Measurements from ENCODE around the gene NCAPG2. TPM values are rescaled to one million over a fixed set of nuclear protein-coding genes. Genes with fewer than 3 reads are reported as not detected.

NCAPG2 gene
- total RNA-seq, 1 experiment from 2014 or later: 99.4 TPM

DNA sequence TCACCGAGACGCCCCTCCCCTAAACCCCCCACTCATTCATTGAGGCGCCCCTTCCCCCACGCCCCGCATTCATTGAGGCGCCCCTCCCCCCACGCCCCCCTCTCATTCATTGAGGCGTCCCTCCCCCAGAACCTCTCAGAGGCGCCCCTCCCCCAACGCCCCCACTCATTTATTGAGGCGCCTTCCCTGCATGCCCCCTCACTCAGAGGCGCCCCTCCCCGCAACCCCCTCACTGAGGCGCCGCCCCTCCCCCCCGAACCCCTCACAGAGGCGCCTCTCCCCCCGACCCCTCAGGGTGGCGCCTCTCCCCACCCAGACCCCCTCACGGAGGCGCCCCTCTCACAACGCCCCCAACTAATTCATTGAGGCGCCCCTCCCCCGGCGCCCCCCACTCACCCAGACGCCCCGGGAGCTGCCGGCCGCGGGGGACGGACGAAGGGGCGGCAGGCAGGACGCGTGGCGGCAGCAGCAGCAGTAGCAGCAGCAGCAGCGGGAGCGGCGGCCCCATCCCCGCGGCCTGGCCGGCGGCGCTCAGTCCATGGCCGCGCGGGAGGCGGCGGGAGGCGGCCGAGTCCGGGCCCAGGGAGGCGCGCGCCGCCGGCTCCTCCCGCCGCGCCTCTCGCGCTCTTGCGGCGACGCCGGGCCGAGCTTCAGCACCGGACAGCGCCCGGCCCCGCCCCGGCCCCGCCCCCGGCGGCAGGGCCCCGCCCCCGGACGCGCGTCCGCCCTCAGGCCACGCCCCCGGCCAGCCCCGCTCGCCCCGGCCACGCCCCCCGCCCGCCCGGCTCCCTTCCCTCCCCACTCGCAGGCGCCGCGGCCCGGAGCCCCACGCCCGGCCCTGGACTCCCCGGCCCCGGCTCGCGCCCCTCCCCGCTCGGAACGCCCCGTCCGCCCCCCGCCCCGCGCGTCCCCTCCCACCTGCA is 117.2 kb downstream of the NCAPG2 start, which contains the start of gene PTPRN2:
Gene PTPRN2 (minus strand): TSS at position 662 of the 923 bp plus-strand sequence.
- WGBS (ENCODE audit: extremely low coverage, insufficient read length, low lambda C conversion rate): no CpG with 5 or more reads among the region's 110 CpGs
- Mint-ChIP-seq H3K27ac (no peak within 1 kb of the TSS), H3K9me3 (no peaks in the 10 kb centered on the region; a peak in 1 of 5 replicates), H3K36me3 (ENCODE audit: insufficient read depth in 1 of 3, low read depth in 3 of 3) (no peaks in the 10 kb centered on the region; a peak in 1 of 7 replicates), H3K27me3 (ENCODE audit: low read depth) (peaks cover 40% of the 10 kb centered on the region), H3K4me1 (peaks cover 16 to 35% of the 10 kb centered on the region in 2 experiments), H3K4me3 (peak within 1 kb of the TSS; percentile 49 to 82)
- H4K20me1 ChIP-seq (ENCODE audit: control insufficient read depth, insufficient read depth, insufficient read length): no peaks in the 10 kb centered on the region
- no peak within 1 kb of the TSS for H2BK15ac ChIP-seq (ENCODE audit: low read depth, low read length)
- H3K23me2 ChIP-seq (ENCODE audit: insufficient read length, low read depth, low read length, poor library complexity, severe bottlenecking): peaks cover 3% of the 10 kb centered on the region
- no peak within 1 kb of the TSS for H4K8ac ChIP-seq (replicated peaks; ENCODE audit: insufficient read length, low read depth, low read length)
- peak within 1 kb of the TSS; percentile 19 for H3K4me2 ChIP-seq (ENCODE audit: insufficient read depth, insufficient read length, low read length)
- no peak within 1 kb of the TSS for H3K4ac ChIP-seq (ENCODE audit: low read depth, low read length)
- no peak within 1 kb of the TSS; the same call in 1 of the 2 replicates for H3K14ac ChIP-seq (ENCODE audit: insufficient read depth, low read length)
- peak; percentile 66 for DNase-seq
- H3K9ac ChIP-seq (ENCODE audit: extremely low read depth, insufficient read length, low read length): no peak within 1 kb of the TSS
- no peak within 1 kb of the TSS for H3K18ac ChIP-seq (ENCODE audit: insufficient read length, low read depth, low read length)
- H2BK12ac ChIP-seq (ENCODE audit: insufficient read length, low read depth, low read length): no peak within 1 kb of the TSS
- TF ChIP-seq, protein P1, sequence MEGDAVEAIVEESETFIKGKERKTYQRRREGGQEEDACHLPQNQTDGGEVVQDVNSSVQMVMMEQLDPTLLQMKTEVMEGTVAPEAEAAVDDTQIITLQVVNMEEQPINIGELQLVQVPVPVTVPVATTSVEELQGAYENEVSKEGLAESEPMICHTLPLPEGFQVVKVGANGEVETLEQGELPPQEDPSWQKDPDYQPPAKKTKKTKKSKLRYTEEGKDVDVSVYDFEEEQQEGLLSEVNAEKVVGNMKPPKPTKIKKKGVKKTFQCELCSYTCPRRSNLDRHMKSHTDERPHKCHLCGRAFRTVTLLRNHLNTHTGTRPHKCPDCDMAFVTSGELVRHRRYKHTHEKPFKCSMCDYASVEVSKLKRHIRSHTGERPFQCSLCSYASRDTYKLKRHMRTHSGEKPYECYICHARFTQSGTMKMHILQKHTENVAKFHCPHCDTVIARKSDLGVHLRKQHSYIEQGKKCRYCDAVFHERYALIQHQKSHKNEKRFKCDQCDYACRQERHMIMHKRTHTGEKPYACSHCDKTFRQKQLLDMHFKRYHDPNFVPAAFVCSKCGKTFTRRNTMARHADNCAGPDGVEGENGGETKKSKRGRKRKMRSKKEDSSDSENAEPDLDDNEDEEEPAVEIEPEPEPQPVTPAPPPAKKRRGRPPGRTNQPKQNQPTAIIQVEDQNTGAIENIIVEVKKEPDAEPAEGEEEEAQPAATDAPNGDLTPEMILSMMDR (conservative IDR thresholded peaks at IDR 0.05): no peak
- H3K27ac ChIP-seq (ENCODE audit: insufficient read length, low read depth, low read length): no peak within 1 kb of the TSS
- no peak within 1 kb of the TSS for H3T11ph ChIP-seq (ENCODE audit: low read length)
- H3K27me3 ChIP-seq (ENCODE audit: insufficient read depth, low read length): peaks cover 43% of the 10 kb centered on the region; the same call in 1 of the 2 replicates
- no peak within 1 kb of the TSS for H2AFZ ChIP-seq (ENCODE audit: low read length)
- no peak within 1 kb of the TSS for H4K5ac ChIP-seq (ENCODE audit: insufficient read length, low read depth, low read length)
- H4K91ac ChIP-seq (ENCODE audit: insufficient read length, low read depth, low read length): no peak within 1 kb of the TSS
- H3K4me1 ChIP-seq (ENCODE audit: insufficient read depth, low read length): no peaks in the 10 kb centered on the region
- no peaks in the 10 kb centered on the region for H3K79me1 ChIP-seq (ENCODE audit: insufficient read depth, low read depth, low read length, poor library complexity, severe bottlenecking)
- H3K23ac ChIP-seq (ENCODE audit: insufficient read length, low read depth, low read length): no peak within 1 kb of the TSS
- no peak within 1 kb of the TSS for H2BK20ac ChIP-seq (ENCODE audit: low read depth, low read length, poor library complexity, severe bottlenecking)
- no peak within 1 kb of the TSS for H2BK5ac ChIP-seq (ENCODE audit: insufficient read length, low read length)
- no peak within 1 kb of the TSS for H2BK120ac ChIP-seq (ENCODE audit: low read depth, low read length, poor library complexity, severe bottlenecking)
- H3K56ac ChIP-seq (ENCODE audit: insufficient read length, low read depth, low read length): no peak within 1 kb of the TSS
- no peaks in the 10 kb centered on the region for H3K9me3 ChIP-seq (ENCODE audit: control insufficient read depth, low read depth, low read length)
- H2AK5ac ChIP-seq (ENCODE audit: insufficient read length, low read length): no peak within 1 kb of the TSS
- no peaks in the 10 kb centered on the region for H3K79me2 ChIP-seq (ENCODE audit: insufficient read depth, low read length)
